HUES48 (cell line): ENCODE results near the gene SLC5A1.
"Not testable (repeated sequence)": the region's sequence is repeated elsewhere in the genome, so short reads cannot be mapped to it uniquely, and the experiment has no call there.

Experiments
- H3K27ac ChIP-seq: one replicate; pipeline ENCODE4 v1.7.0; 2013; ENCODE audit warnings: low read depth, low read length, inconsistent platforms
- H3K27me3 ChIP-seq: 2 replicates; pipeline ENCODE4 v1.6.1; 2013; ENCODE audit warnings: mild to moderate bottlenecking, low read length; ENCODE audit not compliant: control insufficient read depth, insufficient read depth
- H3K36me3 ChIP-seq: 2 replicates; pipeline ENCODE4 v1.6.1; 2013; ENCODE audit warnings: low read length; ENCODE audit not compliant: control insufficient read depth, insufficient read depth
- H3K4me1 ChIP-seq: 2 replicates; pipeline ENCODE4 v1.6.1; 2013; ENCODE audit warnings: mild to moderate bottlenecking, low read length; ENCODE audit not compliant: control insufficient read depth, insufficient read depth
- H3K4me3 ChIP-seq: 2 replicates; pipeline ENCODE4 v1.5.1; 2013; ENCODE audit warnings: mild to moderate bottlenecking, low read depth, low read length
- H3K9ac ChIP-seq: 2 replicates; pipeline ENCODE4 v1.6.1; 2013; ENCODE audit warnings: mild to moderate bottlenecking, low read depth, low read length, moderate library complexity
- H3K9me3 ChIP-seq: 2 replicates; pipeline ENCODE4 v1.6.1; 2013; ENCODE audit warnings: low read length; ENCODE audit not compliant: control insufficient read depth, insufficient read depth

Gene SLC5A1

DNA sequence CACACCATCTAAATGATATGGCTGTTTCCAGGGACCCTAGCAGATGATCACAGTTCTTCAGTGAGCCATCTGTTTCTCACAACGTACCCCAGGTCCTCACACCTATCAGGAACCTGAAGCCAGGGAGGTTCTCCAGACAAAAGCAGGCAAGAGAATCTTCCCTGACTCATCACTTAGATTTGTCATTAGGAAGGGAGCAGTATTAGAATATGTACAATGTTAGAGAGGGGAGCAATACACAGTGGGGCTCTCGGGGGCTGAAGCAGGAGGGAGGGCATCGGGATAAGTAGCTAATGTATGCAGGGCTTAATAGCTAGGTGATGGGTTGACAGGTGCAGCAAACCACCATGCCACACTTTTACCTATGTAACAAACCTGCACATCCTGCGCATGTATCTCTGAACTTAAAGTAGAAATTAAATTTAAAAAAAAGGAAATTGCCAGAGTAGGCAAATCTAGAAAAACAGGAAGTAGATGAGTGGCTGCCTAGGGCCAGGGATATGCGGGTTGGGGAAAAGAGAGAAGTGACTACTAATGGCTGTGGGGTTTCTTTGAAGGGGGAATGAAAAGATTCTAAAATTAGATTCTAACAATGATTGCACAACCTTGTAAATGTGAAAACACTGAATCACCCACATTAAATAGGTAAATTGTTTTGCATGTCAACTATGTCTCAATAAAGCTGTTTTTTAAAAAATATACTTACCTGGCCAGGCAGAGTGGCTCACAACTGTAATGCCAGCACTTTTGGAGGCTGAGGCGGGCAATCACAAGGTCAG lies 101.6 kb downstream of the SLC5A1 start:
- H3K9me3 ChIP-seq = no peaks in the 10 kb centered on the region
- H3K4me3 ChIP-seq = no peak overlapping the region
- no peaks in the 10 kb centered on the region for H3K27me3 ChIP-seq
- no peak overlapping the region for H3K27ac ChIP-seq
- H3K36me3 ChIP-seq = no peaks in the 10 kb centered on the region
- no peaks in the 10 kb centered on the region for H3K4me1 ChIP-seq
- H3K9ac ChIP-seq = no peak overlapping the region

DNA sequence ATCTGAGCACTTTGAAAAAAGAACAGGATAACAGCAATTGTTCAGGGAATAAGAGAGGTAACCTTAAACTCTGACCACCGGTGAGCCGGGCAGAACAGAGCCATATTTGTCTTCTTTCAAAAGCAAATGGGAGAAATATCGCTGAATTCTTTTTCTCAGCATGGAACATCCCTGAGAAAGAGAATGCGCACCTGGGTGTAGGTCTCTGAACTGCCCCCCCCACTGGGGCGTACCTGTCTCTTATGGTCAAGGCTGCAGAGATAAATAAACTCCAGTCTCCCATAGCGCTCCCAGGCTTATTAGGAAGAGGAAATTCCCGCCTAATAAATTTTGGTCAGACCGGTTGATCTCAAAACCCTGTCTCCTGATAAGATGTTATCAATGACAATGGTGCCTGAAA lies 104.1 kb downstream of the SLC5A1 start:
- not testable (repeated sequence) for H3K4me1 ChIP-seq, H3K9ac ChIP-seq, H3K27me3 ChIP-seq, H3K9me3 ChIP-seq, H3K36me3 ChIP-seq
- Histone ChIP-seq H3K27ac (peak overlapping the region; percentile 84), H3K4me3 (peak overlapping the region; percentile 7; the same call in 1 of the 2 replicates)

DNA sequence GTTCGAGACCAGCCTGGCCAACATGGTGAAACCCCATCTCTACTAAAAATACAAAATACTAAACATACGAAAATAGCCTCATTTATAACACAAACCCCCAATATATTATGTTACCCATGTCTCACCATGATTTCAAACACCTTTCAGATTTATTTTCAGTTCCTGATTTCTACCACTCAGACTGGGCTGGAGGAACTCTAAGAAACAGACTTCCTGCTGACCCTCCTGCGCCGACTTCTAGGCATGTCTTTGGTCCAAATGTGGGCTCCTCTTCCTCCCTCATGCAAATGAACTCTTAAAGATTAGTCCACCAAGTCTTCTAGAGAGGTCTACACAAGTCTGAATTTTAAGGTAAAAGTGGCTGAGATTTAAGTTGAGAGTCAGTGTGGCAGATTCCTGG lies 105.3 kb downstream of the SLC5A1 start:
- not testable (repeated sequence) for H3K27me3 ChIP-seq, H3K36me3 ChIP-seq, H3K9me3 ChIP-seq, H3K4me1 ChIP-seq, H3K4me3 ChIP-seq, H3K27ac ChIP-seq, H3K9ac ChIP-seq

DNA sequence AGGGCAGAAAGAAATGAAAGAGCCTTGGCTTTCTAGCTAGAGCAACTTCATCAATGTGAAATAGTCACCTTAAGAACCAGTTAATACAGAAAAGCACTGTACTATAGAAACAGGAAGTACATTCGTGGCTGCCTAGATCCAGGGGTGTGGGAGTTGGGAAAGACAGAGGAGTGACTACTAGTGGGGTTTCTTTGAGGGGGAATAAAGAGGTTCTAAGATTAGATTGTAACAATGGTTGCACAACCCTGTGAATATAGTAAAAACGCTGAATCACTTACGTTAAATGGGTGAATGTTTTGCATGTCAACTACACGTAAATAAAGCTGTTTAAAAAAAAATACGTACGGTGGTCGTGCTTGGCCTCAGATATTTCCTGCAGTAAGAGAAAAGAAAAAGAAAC lies 107.6 kb downstream of the SLC5A1 start:
- not testable (repeated sequence) for H3K27ac ChIP-seq, H3K36me3 ChIP-seq, H3K27me3 ChIP-seq, H3K4me3 ChIP-seq, H3K9ac ChIP-seq, H3K4me1 ChIP-seq, H3K9me3 ChIP-seq

DNA sequence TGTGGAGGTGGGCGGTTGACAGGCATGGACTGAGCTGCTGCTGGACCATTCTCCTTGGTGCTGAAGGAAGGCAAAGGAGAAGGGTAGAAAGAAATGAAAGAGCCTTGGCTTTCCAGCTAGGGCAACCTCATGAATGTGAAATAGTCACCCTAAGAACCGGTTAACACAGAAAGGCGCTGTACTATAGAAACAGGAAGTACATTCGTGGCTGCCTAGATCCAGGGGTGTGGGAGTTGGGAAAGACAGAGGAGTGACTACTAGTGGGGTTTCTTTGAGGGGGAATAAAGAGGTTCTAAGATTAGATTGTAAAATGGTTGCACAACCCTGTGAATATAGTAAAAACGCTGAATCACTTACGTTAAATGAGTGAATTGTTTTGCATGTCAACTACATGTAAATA lies 108.6 kb downstream of the SLC5A1 start:
- H3K4me3 ChIP-seq, H3K27me3 ChIP-seq, H3K9ac ChIP-seq: not testable (repeated sequence)

DNA sequence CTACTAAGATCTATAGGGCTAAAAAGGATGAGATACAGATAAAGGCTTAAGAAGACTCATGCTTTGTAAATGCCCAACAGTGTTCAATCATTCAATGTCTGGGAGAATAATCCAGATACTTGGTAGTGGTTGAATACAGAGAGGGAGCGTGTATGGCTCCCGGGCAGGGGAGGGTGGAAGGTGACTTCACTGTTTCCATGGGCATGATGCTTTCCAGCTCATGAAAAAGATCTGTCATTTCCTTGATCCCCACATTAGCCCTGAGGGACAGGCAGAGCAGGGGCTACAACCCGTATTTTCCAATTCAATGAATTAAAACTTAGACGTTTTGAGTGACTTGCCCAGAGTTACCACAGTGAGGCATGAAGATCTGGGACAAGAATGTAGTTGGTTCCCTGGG lies 111.7 kb downstream of the SLC5A1 start:
- H3K9ac ChIP-seq, H3K27me3 ChIP-seq, H3K4me3 ChIP-seq, H3K27ac ChIP-seq, H3K4me1 ChIP-seq, H3K9me3 ChIP-seq, H3K36me3 ChIP-seq: not testable (repeated sequence)

More for the DNA sequence above, 108.6 kb downstream of the SLC5A1 start:
- H3K4me1 ChIP-seq, H3K9me3 ChIP-seq, H3K36me3 ChIP-seq, H3K27ac ChIP-seq: not testable (repeated sequence)

DNA sequence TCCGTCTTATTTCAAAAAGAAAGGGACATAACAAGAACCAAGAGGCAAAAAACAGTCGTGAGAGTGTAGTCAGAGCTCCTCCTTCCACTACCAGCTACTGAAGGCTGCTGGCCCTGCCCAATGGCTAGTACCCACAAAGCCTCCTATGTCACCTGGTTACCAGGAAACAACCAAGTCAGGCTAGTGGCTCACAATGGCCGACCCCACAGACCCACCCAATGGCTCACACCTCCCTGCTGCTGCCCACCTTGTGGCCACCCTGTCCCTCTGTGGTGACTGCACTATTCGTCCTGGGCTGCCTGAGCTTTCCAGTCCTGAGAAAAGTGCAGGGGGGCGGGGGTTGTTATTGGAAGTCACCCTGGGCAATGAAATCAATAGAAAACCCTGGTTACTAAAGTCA lies 114.6 kb downstream of the SLC5A1 start:
- H3K9me3 ChIP-seq = not testable (repeated sequence)

DNA sequence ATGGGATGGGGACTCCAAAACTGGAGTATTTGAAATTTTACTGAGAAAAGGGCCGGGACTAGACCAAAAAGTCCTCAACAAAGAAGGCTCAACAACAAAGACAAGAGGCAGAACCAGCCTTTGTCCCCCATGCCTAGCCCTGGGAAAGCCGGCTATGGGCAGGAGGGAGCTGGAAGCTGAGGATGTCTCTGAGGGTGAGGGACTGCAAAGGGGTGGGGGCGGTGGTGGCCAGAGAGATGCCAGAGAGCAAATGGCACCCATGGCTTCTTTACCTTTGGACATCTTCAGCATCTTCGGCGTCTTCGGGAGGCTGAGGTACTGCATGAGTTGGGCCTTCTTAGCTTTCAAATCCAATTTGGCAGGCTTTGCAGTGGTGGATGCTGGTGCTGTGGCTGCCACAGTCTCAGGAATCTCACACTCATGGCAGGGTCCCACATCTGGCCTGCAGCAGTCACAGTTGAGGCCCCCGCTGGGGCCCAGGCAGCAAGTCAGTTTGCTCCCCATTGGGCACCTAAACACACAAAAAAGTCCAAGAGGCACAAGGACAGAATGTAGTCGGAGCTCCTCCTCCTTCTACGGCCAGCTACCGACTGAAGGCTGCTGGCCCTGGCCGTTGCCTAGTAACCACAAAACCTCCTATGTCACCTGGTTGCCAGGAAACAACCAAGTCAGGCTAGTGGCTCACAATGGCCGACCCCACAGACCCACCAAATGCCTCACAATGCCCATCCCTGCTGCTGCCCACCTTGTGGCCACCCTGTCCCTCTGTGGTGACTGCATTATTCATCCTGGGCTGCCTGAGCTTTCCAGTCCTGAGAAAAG lies 115.9 kb downstream of the SLC5A1 start, which contains the start of gene C22orf42:
TSS of gene C22orf42 (minus strand) at position 592 of the 822 bp plus-strand sequence. CDS start at position 504, 88 bp downstream.
- Histone ChIP-seq H3K9me3 (no peaks in the 10 kb centered on the region), H3K4me3 (no peak within 1 kb of the TSS), H3K27me3 (no peaks in the 10 kb centered on the region), H3K36me3 (no peaks in the 10 kb centered on the region), H3K9ac (no peak within 1 kb of the TSS), H3K27ac (no peak within 1 kb of the TSS), H3K4me1 (peaks cover 2% of the 10 kb centered on the region; the same call in 1 of the 2 replicates)

More for the DNA sequence above, 114.6 kb downstream of the SLC5A1 start:
- H3K4me1 ChIP-seq, H3K4me3 ChIP-seq, H3K27ac ChIP-seq, H3K36me3 ChIP-seq, H3K27me3 ChIP-seq, H3K9ac ChIP-seq: not testable (repeated sequence)

DNA sequence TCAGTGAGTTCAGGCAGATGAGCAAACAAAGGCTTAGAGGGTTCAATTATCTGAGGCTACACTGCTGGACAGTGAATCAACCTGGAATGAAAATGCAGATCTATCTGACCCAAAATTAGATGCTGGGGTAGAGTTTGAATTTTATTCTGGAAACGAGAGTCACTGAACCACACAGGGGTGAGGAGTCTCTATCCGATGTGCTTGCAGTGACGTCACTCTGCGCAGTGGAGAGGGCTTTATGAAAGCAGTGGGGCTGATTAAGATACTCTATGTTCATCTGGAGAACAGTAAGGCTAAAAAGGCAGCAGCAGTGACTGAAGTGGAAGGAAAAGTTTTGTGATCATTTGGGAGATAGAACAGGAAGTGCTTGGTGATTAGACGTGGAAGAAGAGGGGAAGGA lies 117.3 kb downstream of the SLC5A1 start:
- H3K36me3 ChIP-seq, H3K4me3 ChIP-seq, H3K9me3 ChIP-seq, H3K27me3 ChIP-seq, H3K27ac ChIP-seq, H3K4me1 ChIP-seq, H3K9ac ChIP-seq: not testable (repeated sequence)
